ENCODE data around the gene ZNF385D.

Gene ZNF385D

DNA sequence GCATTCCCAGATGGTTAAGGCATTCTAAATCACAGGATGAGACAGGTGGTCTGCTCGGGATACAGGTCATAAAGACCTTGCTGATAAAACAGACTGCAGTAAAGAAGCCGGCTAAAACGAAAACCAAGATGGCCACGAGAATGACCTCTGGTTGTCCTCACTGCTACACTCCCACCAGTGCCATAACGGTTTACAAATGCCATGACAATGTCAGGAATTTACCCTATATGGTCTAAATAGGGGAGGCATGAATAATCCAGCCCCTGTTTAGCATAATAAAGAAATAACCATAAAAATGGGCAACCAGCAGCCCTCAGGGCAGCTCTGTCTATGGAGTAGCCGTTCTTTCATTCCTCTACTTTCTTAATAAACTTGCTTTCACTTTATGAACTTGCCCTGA, 151.1 kb downstream of the ZNF385D start:
- no peak for DNase-seq (ENCODE audit: extremely low spot score)
- TF ChIP-seq FOXM1 (IDR thresholded peaks at IDR 0.05; ENCODE audit: borderline replicate concordance) = no peak
- TF ChIP-seq NFRKB (IDR thresholded peaks at IDR 0.05) = no peak
- TF ChIP-seq FOXK2 (IDR thresholded peaks at IDR 0.05) = no peak
- TF ChIP-seq SP1 (IDR thresholded peaks at IDR 0.05) = no peak
- no peak for TF ChIP-seq LEF1 (IDR thresholded peaks at IDR 0.05; ENCODE audit: borderline replicate concordance)
- TF ChIP-seq ARNT (IDR thresholded peaks at IDR 0.05) = no peak
- TF ChIP-seq ZNF384 (IDR thresholded peaks at IDR 0.05) = no peak
- TF ChIP-seq BHLHE40 (IDR thresholded peaks at IDR 0.05; ENCODE audit: borderline replicate concordance) = no peak
- TF ChIP-seq, protein P1, sequence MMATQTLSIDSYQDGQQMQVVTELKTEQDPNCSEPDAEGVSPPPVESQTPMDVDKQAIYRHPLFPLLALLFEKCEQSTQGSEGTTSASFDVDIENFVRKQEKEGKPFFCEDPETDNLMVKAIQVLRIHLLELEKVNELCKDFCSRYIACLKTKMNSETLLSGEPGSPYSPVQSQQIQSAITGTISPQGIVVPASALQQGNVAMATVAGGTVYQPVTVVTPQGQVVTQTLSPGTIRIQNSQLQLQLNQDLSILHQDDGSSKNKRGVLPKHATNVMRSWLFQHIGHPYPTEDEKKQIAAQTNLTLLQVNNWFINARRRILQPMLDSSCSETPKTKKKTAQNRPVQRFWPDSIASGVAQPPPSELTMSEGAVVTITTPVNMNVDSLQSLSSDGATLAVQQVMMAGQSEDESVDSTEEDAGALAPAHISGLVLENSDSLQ (IDR thresholded peaks at IDR 0.05) = no peak
- TF ChIP-seq L3MBTL2 (conservative IDR thresholded peaks at IDR 0.05) = no peak
- TF ChIP-seq ELF4 (IDR thresholded peaks at IDR 0.05) = no peak
- TF ChIP-seq TARDBP (IDR thresholded peaks at IDR 0.05) = no peak
- no peak for TF ChIP-seq FOXA1 (IDR thresholded peaks at IDR 0.05)
- ChIA-PET POLR2A (no interaction called here), CTCF (no interaction called here)

DNA sequence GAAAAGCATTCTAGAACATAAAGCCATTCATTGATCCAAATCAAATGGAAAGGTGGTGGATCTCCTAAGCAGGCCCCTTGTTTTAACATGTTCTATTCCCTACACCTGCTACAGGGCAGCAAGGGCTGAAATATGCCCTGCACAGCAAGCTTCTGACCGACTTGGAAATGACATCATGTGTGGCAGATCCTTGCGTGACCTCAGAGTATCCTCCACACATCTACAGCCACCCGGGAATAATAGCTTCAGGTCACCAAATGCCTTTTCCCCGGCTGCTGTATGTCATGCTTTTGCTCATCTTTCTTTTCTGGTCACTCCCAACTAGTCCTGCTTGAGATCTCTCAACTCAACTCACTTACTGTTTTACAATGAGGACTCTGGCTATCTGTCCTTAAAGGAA, 158.2 kb downstream of the ZNF385D start:
- POLR2A ChIA-PET = no interaction called here
- CTCF ChIA-PET = no interaction called here
- DNase-seq (ENCODE audit: extremely low spot score) = no peak
- TF ChIP-seq ARNT (IDR thresholded peaks at IDR 0.05) (no peak), HDGF (IDR thresholded peaks at IDR 0.05; ENCODE audit: borderline replicate concordance) (no peak)
- TF ChIP-seq, protein P1 (IDR thresholded peaks at IDR 0.05) = no peak

DNA sequence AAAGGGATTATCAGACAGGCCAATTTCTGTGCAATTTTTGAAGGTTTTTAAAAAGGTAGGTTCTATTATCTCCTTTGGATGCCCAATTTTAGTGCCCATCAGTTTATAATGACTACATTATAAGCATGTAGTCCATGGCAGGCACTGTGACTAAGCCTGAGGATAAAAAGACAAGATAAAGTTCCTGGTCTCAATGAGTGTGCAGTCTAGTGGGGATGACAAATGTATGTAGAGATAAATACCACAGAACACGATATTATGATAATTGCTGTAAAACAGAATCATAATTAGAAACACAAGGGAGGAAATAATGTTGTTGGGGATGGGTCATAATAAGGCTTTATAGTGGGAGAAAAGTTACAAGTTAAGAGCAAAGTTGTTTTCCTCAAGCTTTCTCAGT, 163.1 kb downstream of the ZNF385D start:
- ChIA-PET CTCF (no interaction called here), POLR2A (no interaction called here)
- TF ChIP-seq NFRKB (IDR thresholded peaks at IDR 0.05) = no peak
- no peak for TF ChIP-seq SP1 (IDR thresholded peaks at IDR 0.05)
- TF ChIP-seq ZNF384 (IDR thresholded peaks at IDR 0.05) = no peak
- no peak for TF ChIP-seq CTBP1 (IDR thresholded peaks at IDR 0.05; ENCODE audit: borderline replicate concordance)
- TF ChIP-seq LEF1 (IDR thresholded peaks at IDR 0.05; ENCODE audit: borderline replicate concordance) = no peak

DNA sequence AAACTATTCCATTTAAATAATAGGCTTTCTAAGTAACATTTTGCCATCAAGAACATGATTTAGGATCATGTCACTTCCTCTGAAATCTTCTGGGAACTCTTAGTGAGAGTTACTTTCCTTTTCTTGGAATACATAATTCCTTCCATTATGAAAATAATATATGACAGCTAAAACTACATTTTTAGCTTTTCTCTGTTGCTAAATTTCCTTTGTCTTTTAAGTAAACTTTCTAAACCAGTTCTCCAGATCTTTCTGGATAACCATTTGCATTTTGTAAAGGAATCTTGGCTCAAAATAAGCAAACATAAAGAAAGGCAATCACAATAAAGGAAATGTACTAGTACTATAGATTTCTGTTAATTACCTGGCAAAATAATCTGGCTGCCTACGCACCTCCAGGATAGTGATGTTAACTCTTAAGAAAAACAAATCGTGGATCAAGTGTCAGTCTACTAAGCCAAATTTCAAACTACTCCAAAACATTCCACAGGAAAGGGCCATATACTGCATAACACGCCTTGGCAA, 165.7 kb downstream of the ZNF385D start:
- DNase-seq (ENCODE audit: extremely low spot score) = no peak
- ChIA-PET CTCF (no interaction called here), POLR2A (no interaction called here)
- no peak for TF ChIP-seq BHLHE40 (IDR thresholded peaks at IDR 0.05; ENCODE audit: borderline replicate concordance)
- no peak for TF ChIP-seq SP1 (IDR thresholded peaks at IDR 0.05)
- no peak for TF ChIP-seq ELF4 (IDR thresholded peaks at IDR 0.05)
- TF ChIP-seq, protein P1 (IDR thresholded peaks at IDR 0.05) = no peak
- no peak for TF ChIP-seq HDGF (IDR thresholded peaks at IDR 0.05; ENCODE audit: borderline replicate concordance)
- TF ChIP-seq CTBP1 (IDR thresholded peaks at IDR 0.05; ENCODE audit: borderline replicate concordance) = no peak
- no peak for TF ChIP-seq FOXK2 (IDR thresholded peaks at IDR 0.05)
- no peak for TF ChIP-seq NFRKB (IDR thresholded peaks at IDR 0.05)
- no peak for TF ChIP-seq ARNT (IDR thresholded peaks at IDR 0.05)
- TF ChIP-seq LEF1 (IDR thresholded peaks at IDR 0.05; ENCODE audit: borderline replicate concordance) = no peak
- TF ChIP-seq FOXA1 (IDR thresholded peaks at IDR 0.05) = no peak
- TF ChIP-seq FOXM1 (IDR thresholded peaks at IDR 0.05; ENCODE audit: borderline replicate concordance) = no peak

More for the DNA sequence above, 163.1 kb downstream of the ZNF385D start:
- DNase-seq (ENCODE audit: extremely low spot score) = no peak

DNA sequence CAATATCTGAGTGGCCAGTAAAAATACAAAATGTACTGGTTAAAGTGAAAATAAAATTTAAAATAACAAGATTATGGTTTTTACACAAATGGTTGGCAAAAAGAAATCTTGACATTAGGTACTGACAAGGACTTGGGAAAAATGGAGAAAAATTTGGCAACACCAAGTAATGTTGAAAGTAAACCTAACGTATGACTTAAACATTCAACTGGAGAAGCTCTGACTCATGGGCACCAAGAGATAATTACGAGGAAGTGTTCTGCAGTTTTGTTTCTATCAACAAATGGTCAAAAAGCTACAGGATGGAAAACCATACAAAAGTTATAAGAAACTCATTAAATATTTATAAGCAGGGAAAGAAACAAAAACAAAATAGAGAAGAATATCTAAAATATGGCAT, 177.7 kb downstream of the ZNF385D start:
- TF ChIP-seq HDGF (IDR thresholded peaks at IDR 0.05; ENCODE audit: borderline replicate concordance) = no peak
- no peak for TF ChIP-seq ARNT (IDR thresholded peaks at IDR 0.05)
- TF ChIP-seq FOXK2 (IDR thresholded peaks at IDR 0.05) = no peak
- no peak for TF ChIP-seq CTBP1 (IDR thresholded peaks at IDR 0.05; ENCODE audit: borderline replicate concordance)
- no peak for TF ChIP-seq BHLHE40 (IDR thresholded peaks at IDR 0.05; ENCODE audit: borderline replicate concordance)
- TF ChIP-seq L3MBTL2 (conservative IDR thresholded peaks at IDR 0.05) = no peak
- TF ChIP-seq, protein P1 (IDR thresholded peaks at IDR 0.05) = no peak
- ChIA-PET POLR2A (no interaction called here), CTCF (no interaction called here)
- DNase-seq (ENCODE audit: extremely low spot score) = no peak

DNA sequence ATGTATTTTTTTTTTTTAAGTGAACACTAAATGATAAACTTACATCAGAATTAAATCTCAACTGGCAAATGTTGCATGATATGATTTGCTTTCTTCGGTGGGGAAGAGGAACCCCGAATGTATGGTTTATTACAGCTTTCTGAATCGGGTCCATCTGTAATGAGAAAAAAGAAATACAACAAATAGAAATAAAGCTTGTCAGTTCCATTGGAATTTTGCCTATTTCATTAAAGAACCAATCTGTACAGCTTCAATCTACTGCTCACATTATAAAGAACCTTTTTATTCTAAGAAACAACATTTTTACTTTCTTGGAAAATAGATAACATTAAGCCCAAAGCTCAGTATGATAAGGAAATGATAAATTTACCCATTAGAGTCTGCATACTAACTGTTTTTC, 186.5 kb downstream of the ZNF385D start:
- TF ChIP-seq TARDBP (IDR thresholded peaks at IDR 0.05) (no peak), FOXM1 (IDR thresholded peaks at IDR 0.05; ENCODE audit: borderline replicate concordance) (no peak), L3MBTL2 (conservative IDR thresholded peaks at IDR 0.05) (no peak), ZNF384 (IDR thresholded peaks at IDR 0.05) (no peak), HDGF (IDR thresholded peaks at IDR 0.05; ENCODE audit: borderline replicate concordance) (no peak)
- DNase-seq (ENCODE audit: extremely low spot score) = no peak
- ChIA-PET POLR2A (no interaction called here), CTCF (no interaction called here)

DNA sequence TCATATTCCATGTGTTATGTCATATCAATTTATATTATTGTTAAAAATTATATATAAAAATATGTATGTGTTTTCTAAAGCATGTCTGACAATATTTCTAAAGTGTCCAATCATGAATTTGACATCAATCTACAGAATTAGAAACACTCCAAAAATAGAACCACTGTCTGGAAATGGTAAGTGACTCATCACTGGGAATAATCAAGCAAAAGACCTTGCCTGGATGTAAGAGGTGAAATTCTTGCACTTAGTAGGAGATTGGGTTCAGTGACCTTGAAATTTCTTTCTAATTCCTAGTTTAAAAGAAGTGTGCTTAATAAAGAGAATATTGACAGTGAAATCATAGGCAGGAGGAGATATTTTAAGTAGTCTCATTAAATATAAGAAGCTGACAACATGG, 188.8 kb downstream of the ZNF385D start:
- CTCF ChIA-PET = no interaction called here
- no peak for TF ChIP-seq ZNF384 (IDR thresholded peaks at IDR 0.05)
- POLR2A ChIA-PET = no interaction called here
- DNase-seq (ENCODE audit: extremely low spot score) = no peak
